SHP77 treated with DMSO at 0.1 percent for 48 hours (cell line): ENCODE data around the gene NHS.

Experiments used
- DNase-seq: peaks from one replicate; lab custom pipeline; 2025; lab: John Stamatoyannopoulos, UW

Gene NHS

DNA sequence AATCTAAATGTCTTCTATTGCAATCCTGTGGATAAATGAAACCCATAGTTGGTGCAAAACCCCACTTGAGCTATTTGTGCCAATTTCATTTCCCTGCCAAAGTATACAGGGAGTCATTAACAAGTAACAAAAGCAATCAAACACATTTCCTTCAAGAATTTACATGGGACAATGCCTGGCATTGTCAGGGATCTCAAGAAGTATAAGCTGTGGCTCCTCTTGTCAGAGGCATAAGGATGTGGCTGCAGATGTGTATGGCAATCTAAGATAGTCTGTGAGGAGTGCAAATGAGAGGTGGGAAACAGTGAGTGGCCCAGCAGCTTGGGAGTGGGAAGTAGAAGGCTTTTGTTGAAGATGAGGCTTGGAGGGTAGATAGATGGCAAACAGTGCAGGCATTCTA lies 304.3 kb downstream of the NHS start:
- DNase-seq = no peak

DNA sequence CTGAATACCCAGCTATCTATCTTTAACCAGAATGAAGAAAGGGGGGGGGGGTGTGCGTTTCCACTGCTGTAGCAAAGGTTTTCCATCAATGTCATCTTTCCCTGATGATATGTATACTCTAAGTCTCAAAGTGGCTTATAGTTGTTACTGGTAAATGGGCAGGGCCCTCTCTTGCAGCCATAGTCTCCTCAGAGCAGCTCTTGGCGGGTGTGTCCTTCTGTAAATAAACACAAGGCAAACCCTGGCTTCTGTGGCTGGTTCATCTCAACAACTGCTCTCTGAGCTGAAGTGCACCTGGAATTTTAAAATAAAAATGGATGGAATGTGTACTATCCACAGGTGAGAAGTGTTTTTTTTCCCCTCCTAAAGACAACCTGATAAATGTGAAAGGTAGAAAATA lies 304.8 kb downstream of the NHS start:
- no peak for DNase-seq

DNA sequence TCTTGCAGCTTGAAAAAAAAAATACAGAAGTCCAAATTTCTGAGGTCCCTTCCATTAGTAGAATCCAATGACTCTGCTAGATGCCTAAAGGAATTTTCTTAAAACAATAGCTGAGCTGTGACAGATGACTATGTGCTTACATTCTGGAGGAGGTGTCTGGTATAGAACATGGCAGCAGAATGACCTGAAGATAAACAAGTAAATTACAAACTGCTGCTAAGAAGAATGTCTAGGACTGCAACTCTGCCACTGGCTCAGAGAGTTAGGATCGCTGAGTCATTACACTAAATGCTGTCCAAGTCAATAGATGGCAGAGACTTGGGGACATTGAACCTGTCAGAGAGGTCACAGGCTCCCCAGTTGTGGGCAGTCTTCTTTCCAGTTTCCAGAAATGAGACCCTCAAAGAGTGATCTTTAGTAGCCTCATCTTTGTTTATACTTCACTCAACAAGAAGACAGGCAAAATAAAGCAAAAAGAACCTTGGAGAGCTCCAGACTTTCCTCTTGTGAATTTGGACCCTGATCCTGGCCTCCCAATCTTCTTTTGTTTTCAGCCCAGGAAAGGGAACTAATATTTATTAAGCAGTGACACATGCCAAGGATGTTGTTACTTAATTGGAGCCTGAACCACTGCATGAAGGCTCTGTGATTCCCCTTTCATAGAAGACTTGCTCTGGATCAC lies 305.9 kb downstream of the NHS start:
- no peak for DNase-seq

DNA sequence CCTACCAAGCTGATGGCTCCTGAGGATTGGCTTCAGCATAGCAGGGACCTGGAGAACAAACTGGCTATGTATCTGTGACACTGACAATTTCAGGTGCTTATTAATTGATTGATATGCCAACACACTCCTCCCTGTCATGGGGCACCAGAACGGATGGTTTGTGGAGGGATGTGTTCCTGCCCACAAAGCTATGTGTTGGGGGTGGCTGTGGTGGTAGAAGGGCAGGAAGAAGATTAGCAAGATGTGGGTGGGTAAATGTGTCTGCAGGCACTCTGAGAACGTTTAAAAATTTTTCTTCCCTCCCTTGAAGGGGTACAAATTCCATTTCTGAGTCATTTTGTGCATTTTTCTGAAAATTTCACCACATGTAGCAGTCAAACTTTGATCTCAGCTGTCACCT lies 307.3 kb downstream of the NHS start:
- no peak for DNase-seq

DNA sequence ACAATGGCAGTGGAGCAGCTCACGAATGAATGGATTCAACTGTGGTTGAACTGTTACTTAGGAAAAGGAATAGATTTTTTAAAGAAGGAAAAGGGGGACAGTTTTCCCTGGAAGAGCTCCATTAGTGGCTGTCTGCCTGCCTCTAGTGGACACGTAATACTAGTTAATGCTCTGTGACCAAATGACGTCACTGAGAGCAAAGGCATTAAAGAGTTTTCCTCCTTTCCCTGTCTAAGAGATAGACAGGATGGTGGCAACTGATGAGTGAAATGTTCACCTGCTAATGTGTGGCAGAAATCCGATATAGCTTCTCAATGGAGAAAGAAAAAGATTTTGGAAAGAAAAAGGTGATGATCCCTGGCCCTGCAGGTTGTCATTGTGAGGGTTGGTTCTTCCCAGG lies 310.0 kb downstream of the NHS start:
- DNase-seq = no peak

DNA sequence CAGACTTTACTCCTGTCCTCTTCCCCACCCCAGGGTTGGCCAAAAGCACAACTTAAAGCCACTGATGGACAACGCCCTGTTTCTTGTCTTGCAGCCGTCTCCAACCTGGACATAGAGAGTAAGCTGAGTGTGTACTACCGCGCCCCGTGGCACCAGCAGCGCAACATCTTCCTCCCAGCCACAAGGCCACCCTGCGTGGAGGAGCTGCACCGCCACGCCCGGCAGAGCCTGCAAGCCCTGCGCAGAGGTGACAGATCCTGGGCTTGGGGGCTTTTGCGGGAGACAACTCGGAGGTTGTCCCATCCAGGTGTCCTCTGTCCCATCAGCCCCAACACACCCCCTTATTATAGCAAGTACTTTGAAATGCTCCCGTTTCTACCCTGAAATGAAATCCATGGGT lies 312.6 kb downstream of the NHS start:
- no peak for DNase-seq

DNA sequence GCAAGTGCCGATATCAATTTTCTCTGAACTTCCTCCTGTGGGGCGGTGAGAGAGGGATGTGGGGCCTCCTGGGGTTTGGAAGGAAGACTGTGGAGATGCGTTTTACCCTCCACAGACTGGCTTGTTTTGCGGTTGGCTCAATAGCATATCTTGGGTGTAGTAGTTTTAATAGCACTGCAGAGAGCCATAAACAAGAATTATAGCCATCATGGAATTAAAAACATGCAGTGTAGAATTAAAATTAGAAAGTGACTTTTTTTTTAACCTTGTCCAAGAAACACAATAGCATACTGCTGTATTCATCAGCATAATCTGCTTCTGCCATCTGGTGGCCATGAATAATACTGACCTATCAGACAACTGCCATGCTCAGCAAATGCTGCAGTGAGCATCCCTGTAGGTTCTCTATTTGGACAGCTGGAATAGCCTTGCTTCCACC lies 315.0 kb downstream of the NHS start:
- DNase-seq = peak; percentile 72

DNA sequence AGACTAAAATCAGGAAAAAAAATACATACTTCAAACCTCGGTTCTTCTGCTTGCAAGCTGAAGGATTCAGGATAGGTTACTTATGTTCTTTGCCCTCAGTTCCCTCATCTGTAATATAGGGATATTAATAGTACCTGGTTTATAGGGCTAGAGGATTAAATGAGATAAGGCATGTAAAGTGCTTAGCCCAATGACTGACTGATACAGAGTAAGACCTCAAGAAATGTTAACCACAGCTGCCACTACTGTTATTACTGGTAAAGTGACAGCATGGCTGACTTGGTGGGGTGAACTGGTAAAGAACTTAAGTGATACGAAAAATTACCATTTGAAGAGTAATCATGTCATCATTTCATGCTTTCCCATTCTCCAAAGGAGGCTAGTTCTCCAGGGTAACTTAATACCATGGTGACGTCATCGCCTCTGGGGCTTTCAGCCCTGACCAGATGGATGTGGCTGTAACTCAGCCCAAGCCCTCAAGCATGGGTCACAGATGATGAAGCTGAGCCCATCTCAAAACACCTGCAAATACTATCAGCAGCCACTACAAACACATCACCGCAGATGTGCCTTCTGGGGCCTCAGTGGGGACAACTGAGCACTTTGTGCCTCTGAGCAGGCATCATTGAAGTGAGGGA lies 317.8 kb downstream of the NHS start:
- peak; percentile 73 for DNase-seq

DNA sequence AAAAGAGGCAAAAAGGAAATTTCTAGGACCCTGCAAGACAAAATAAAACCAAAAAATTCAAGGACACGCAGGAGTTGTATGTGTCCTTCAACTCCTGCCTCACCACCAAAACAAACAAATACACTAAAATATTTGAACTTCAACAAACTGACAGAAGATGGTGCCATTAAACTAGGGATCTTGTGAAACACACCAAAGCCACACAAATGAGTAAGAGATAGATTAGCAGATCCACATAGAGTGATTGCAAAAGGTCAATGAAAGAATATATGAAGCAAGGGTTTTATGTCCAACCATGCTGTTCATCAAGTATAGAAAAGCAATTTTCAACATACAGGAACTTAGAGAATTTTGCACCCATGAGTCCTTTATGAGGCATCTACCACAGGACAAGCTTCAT lies 322.2 kb downstream of the NHS start:
- DNase-seq = no peak

DNA sequence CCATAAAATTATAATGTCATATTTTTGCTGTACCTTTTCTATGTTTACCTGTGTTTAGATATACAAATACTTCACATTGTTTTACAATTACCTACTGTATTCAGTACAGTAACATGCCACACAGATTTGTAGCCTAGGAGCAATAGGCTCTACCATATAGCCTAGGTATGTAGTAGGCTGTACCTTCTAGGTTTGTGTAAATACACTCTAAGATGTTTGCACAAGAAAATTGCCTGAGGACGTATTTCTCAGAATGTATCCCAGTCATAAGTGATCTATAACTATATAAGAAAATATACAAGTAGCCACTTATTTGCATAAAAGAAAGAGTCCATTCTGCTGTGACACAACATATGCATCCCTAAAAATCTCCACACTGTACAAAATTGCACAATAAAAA lies 326.0 kb downstream of the NHS start:
- no peak for DNase-seq

DNA sequence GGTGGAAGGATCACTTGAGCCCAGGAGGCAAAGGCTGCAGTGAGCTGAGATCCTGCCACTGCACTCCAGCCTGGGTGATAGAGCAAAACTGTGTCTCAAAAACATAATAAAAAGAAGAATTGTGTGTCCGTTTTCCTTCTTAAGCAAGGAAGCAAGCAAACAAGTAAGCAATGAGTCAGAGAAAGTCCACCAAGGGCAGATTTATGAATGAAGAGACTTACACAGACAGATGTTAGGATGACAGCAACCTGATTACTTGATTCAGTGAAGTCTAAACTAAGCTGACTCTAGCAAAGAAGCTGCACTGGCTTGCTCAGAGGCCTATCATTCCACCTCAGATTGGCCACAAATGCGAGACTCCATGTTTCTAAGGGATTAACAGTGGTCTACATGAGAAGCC lies 328.2 kb downstream of the NHS start:
- no peak for DNase-seq

DNA sequence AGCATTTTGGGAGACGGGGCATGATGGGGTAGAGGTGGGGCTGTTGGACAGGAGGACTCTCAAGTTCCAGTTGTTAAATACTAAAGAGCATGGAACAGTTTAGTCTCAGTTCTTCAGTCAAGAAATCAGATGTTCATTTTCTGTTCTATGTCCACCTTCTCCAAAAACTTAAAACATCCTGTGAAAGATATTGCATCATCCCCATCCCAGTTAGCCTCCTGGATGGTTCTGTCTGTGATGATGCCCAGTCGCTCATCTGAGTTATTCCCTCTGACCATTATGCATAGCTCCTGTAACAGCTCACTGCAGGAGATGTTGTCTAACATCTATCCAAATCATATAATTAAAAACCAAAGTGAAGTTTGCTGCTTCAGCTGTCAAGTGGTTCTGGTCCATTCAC lies 330.2 kb downstream of the NHS start:
- DNase-seq = no peak

DNA sequence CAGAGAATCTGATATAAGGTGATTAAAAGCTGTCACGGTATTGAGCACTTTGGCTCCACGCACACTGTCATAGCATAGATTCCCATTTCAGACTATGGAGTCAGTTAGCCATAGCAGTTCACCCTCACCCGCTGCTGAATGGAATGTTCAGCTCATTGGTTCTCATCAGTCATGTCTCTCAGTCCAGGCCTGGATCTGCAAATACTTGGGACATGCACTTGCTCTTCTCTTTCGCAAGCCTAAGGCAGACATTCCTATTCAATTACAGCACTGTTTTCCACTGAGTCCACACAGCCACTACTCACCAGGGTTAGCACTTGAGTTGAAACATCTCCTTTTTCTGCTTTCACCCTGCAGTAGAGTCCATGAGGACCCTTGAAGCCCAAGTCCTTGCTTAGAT lies 331.7 kb downstream of the NHS start:
- DNase-seq = no peak

DNA sequence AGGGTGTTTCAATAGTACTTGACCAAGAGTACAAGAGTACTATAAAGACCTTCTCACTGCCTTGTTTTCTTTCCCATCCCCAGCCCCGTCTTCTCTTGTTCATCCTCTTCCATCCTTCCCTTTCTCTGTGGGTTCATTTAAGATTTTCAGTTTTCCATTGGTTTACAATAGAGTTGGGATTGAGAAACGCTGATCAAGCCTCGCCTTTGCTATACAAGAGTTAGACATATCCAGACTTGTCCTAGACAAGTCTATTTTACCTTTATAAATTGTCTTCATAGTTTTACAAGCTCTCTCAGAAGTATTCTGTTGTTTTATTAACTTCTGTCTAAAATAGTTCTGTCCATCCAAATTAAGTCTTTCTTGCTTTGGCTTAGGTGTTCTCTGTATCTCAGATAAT lies 332.7 kb downstream of the NHS start:
- DNase-seq = no peak

DNA sequence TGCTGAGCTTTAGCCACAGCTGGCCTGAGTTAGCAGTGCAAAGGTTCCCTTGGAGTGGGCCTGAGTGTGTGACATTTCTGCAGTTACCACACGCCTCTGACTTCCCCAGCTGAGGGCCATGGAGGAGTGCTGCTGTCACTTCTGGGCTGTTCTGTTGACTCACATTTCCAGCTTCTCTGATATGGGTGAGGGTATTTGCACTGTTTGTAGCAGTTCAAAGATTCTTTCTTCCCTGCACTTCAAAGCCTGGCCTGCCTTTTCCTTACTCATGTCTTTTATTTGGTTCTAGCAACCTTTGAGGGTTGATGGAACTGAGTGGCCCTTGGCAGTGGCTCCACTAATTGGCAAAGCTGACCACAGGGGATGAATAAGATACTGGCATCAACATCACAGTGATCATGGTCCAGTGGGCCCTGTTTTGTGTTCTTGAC lies 335.9 kb downstream of the NHS start:
- no peak for DNase-seq

DNA sequence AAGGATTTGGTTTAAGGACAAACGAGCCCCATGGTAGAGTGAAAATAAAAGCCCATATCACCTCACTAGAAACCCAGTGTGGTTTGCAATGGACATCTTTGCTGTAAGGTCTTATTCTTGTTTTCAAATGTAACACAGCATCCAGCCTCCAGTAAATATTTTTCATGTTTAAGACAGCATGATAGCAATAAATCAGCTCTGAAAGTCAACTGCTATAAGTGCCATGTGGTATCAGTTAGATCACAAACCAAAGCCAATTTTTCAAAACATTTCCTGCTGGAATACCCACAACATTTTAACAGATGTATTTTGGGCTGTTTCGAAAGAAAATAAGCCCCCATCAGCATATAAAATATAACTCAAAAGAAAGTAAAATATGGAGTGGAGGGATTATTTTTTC lies 338.3 kb downstream of the NHS start:
- no peak for DNase-seq

DNA sequence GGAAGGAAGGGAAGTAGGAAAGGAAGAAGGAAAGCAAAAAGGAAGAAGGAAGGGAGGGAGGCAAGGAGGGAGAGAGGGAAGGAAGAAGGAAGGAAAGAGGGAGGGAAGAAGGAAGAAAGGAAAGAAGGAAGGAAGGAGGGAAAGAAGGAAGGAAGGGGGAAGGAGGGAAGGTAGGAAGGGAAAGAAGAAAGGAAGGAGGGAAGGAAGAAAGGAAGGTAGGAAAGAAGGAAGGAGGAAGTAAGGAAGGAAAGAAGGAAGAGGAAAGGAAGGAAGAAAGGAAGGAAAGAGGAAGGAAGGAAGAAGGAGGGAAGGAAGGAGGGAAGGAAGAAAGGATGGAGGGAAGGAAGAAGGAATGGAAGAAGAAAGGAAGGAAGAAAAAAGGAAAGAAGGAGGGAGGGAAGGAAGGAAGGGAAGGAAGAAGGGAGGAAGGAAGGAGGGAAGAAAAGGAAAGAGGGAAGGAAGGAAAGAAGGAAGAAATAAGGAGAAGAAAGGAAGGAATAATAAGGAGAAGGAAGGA lies 343.7 kb downstream of the NHS start:
- no peak for DNase-seq

DNA sequence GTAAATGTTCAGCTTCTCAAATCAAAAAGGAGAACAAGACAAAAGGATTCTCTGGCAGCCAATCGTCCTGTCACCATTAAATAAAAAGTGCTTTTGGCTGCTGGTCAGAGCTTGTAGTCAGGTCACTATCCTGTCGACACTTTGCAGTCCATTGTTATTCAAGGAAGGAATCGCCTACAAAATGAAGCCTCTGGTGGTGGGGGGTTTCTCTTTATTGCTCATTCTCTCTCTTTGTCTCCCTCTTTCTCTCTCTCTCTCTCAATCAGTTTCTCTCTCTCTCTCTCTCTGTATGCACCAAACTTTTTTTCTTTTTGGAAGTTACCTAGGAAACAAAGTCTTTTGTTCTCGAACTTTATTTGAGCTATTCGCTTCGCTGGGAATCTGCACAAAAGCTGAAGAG lies 344.7 kb downstream of the NHS start:
- DNase-seq = no peak

DNA sequence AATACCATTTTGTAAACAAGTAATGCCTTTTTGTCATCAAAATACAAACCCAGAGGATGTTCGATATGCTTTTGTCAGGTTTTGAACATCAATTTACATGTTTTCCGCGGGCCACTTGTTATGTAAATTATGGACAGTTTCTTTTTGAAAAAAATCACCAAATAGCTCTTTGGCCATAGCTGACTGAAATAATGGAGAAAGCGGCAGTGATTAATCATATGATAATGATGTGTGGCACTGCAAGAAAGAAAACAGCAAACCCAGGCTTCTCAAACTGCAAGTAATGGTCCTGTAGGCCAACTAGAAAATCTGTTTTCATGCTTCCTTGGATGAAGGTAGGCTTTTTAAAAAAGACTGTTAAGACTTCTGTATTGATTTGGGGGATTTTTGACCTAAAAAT lies 346.7 kb downstream of the NHS start:
- no peak for DNase-seq

DNA sequence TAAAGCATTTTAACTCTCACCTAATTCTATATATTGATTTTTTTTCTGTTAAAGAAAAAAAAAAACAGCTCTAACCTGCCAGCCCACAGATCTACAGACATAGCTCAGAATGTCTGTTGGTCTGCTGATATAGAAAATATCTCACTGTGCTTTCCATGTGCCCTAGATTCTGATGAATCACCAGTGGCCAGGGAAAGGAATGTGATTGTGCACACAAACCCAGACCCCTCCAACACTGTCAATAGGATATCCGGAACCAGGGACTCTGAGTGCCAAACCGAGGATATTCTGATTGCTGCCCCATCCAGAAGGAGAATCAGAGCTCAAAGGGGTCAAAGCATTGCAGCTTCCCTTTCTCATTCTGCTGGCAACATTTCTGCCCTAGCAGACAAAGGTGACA lies 350.2 kb downstream of the NHS start:
- no peak for DNase-seq

DNA sequence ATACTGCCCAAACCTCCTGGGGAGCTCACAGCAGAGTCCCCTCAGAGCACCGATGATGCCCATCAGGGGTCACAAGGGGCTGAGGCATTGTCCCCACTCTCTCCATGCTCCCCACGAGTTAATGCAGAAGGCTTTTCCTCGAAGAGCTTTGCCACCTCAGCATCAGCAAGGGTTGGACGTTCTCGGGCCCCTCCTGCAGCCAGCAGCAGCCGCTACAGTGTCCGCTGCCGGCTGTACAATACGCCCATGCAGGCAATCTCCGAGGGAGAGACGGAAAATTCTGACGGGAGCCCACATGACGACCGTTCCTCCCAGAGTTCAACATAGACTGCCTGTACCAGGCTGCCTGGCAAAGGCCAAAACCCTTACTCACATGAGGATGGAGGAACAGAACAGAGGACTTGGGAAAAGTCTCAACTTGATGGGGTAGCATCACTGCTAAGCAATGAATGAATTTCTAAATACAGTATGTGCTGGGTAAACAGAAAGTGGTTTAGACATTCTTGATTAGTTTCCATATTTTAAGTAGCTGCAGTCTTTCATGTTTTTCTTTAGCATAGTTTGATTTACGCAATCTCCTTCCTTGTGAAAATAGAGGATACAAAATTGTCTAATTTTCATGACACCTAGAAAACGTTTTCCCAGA lies 357.3 kb downstream of the NHS start:
- DNase-seq = no peak

DNA sequence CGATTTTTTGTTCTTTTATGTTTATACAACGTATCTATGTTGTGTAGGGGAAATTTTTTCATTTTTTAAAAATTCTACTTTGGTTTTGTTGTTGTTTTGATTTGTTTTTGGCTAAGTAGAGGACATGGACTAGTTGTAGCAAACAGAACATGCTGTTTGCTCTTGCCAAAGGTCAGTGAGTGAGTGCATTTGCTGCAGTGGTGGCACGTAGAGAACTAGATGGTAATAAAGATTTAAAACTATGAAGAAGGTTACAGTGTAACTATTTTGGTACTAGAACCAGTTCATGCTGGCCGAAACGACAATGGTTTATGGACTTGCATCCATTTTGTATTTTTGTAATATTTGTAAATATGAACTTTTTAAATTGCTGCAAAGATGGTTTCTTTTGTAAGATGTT lies 360.4 kb downstream of the NHS start:
- no peak for DNase-seq

DNA sequence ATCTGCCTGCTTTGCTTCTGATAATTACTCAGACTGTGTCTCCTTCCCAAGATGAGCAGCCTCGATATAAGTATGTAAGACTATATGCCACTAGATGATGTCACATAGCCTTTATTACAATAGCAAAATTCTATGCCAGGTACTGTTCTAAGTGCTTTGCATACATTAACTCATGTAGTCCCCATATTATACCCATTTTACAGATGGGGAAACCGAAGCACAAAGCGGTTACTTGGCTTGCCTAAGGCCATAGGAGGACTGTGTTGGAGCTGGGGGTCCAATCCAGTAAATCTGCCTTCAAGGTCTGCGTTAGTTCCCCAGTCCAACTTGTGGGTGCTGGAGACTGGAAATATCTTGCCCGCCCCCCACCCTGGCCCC lies 361.5 kb downstream of the NHS start:
- no peak for DNase-seq
